Nephron (organoid): Measurements from ENCODE around the gene RUFY4.

Experiments
- H3K27ac Mint-ChIP-seq, 3 experiments: 2 replicates each; pipeline ENCODE4 v1.8.0; 2020; ENCODE audit warnings: mixed read lengths in 3 of 3, mild to moderate bottlenecking in 2 of 3, moderate library complexity in 1 of 3
- H3K27me3 Mint-ChIP-seq: 2 replicates; pipeline ENCODE4 v1.8.0; 2021; ENCODE audit warnings: low read depth, mild to moderate bottlenecking, moderate library complexity, mixed read lengths
- H3K36me3 Mint-ChIP-seq: 2 replicates; pipeline ENCODE4 v1.8.0; 2020; ENCODE audit warnings: low read depth, mixed read lengths
- H3K4me1 Mint-ChIP-seq: 2 replicates; pipeline ENCODE4 v1.8.0; 2020; ENCODE audit warnings: mixed read lengths
- H3K4me3 Mint-ChIP-seq, 3 experiments: 2 replicates each; pipeline ENCODE4 v1.8.0; 2020; ENCODE audit warnings: mild to moderate bottlenecking in 3 of 3, mixed read lengths in 3 of 3, moderate library complexity in 2 of 3
- H3K9me3 Mint-ChIP-seq: 2 replicates; pipeline ENCODE4 v1.8.0; 2020; ENCODE audit warnings: mixed read lengths
- CTCF ChIP-seq, 3 experiments: fragments of 200-600 bp; sonication (generic); IDR thresholded peaks; one replicate each; pipeline ENCODE4 v1.5.0; 2021; ENCODE audit warnings: antibody characterized with exemption in 3 of 3; ENCODE audit not compliant: unreplicated experiment in 3 of 3

RUFY4 gene

GRCh38 chr2:218069606-218070300 is 700 bp downstream of the RUFY4 start:
- Mint-ChIP-seq H3K4me3 (no peak overlapping the region), H3K36me3 (no peaks in the 10 kb centered on the region), H3K27ac (no peak overlapping the region), H3K4me1 (peaks cover 5% of the 10 kb centered on the region), H3K9me3 (no peaks in the 10 kb centered on the region), H3K27me3 (peaks cover 42% of the 10 kb centered on the region)
- TF ChIP-seq CTCF (IDR thresholded peaks at IDR 0.05; ENCODE audit: unreplicated experiment in 3 of 3) = no peak

DNA sequence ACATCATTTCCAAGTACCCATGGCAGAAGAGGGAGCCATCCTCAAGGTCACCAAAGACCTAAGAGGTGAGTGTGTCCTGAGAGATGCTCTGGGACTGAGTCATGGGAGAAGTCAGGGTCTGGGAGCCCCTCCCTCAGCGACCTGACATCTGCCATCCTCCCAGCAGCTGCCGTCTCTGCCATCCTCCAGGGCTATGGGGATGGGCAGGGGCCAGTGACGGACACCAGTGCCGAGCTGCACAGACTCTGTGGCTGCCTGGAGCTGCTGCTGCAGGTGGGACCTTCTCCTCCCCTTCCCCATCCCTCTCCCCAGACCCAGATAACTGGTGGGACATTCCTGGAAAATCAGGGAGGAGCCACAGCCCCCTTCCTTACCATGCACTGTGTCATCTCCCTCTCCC is 1.5 kb downstream of the RUFY4 start:
- H3K27ac Mint-ChIP-seq = no peak overlapping the region
- no peak overlapping the region for H3K4me3 Mint-ChIP-seq
- no peak for TF ChIP-seq CTCF (IDR thresholded peaks at IDR 0.05; ENCODE audit: unreplicated experiment in 3 of 3)
- H3K4me1 Mint-ChIP-seq = peaks cover 5% of the 10 kb centered on the region
- peaks cover 46% of the 10 kb centered on the region for H3K27me3 Mint-ChIP-seq
- H3K36me3 Mint-ChIP-seq = no peaks in the 10 kb centered on the region
- H3K9me3 Mint-ChIP-seq = no peaks in the 10 kb centered on the region

GRCh38 chr2:218071218-218071937 is 2.3 kb downstream of the RUFY4 start:
- TF ChIP-seq CTCF (IDR thresholded peaks at IDR 0.05; ENCODE audit: unreplicated experiment in 3 of 3) = no peak
- Mint-ChIP-seq H3K4me3 (no peak overlapping the region), H3K27ac (no peak overlapping the region), H3K4me1 (peaks cover 5% of the 10 kb centered on the region), H3K27me3 (peaks cover 50% of the 10 kb centered on the region), H3K36me3 (no peaks in the 10 kb centered on the region), H3K9me3 (no peaks in the 10 kb centered on the region)

GRCh38 chr2:218072002-218072401 is 2.9 kb downstream of the RUFY4 start:
- peaks cover 5% of the 10 kb centered on the region for H3K4me1 Mint-ChIP-seq
- H3K4me3 Mint-ChIP-seq = no peak overlapping the region
- no peaks in the 10 kb centered on the region for H3K36me3 Mint-ChIP-seq
- no peaks in the 10 kb centered on the region for H3K9me3 Mint-ChIP-seq
- TF ChIP-seq CTCF (IDR thresholded peaks at IDR 0.05; ENCODE audit: unreplicated experiment in 3 of 3) = no peak
- peaks cover 45% of the 10 kb centered on the region for H3K27me3 Mint-ChIP-seq
- H3K27ac Mint-ChIP-seq = no peak overlapping the region

DNA sequence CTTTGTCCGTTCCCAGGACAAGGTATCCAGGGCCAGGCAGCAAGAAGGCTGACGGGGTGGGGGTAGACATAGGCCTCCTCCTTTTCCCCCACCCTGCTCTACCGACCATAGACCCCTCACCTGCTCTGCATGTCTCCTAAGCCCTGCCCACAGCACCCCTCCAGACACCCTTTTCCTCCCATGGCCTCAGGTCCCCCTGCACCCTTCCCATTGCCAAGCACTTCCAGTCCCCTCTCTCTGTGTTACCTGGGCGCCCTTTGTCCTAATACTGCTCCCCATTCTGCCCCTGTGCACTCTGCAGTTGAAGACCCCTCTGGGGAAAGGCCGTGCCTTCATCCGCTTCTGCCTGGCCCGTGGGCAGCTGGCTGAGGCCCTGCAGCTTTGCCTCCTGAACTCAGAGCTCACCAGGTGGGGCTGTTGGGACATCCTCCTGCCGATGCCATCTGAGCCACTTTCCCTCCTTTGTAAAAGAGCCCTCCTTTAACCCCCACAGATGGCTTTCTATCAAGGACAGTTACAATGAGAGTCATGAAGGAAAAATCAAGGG is 3.5 kb downstream of the RUFY4 start:
- Mint-ChIP-seq H3K9me3 (no peaks in the 10 kb centered on the region), H3K4me1 (peaks cover 5% of the 10 kb centered on the region), H3K36me3 (no peaks in the 10 kb centered on the region), H3K27me3 (peaks cover 40% of the 10 kb centered on the region), H3K4me3 (no peak overlapping the region), H3K27ac (no peak overlapping the region)
- no peak for TF ChIP-seq CTCF (IDR thresholded peaks at IDR 0.05; ENCODE audit: unreplicated experiment in 3 of 3)
